MV-4-11 (cell line): ENCODE results near the gene STIM1.

Experiments used
- DNase-seq: peaks from one replicate; lab custom pipeline; 2025; lab: John Stamatoyannopoulos, UW

Gene STIM1

DNA sequence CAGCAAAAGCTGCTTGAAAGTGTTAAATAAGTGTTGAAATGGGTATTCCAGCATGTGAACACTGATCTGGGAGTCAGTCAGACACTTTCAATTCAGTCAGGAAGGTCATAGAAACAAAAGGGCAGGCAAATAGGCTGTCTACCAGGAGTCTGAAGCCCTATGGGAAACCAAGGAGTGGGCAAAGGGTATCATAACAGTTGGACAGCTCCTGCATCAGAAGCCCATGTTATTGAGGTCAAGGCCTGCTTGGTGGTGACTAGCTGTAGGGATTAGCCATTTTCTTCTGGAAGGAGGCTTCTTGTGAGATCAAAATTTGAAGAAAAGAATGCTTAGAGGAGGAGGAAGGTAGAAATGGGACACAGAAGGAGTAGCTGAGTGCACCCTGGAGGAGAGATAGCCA, 97.3 kb downstream of the STIM1 start:
- no peak for DNase-seq

DNA sequence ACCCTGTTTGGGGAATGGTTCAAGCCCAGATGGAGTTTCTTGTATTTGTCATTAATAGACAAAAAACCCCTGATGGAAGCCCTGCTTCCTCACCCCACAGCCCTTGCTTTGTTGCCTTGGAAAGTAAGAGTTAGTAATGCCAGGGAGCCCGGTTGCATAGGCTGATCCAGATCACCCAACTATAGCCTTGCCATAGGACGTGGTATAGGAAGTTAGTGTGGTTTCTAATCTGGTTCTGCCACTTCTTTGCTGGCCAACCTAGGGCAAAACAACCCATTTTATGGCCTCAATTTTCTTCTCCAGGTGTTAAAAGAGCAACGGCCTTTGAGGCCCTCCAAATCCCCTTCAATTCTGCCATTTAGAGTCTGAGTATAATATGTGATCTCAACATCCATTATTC, 97.9 kb downstream of the STIM1 start:
- no peak for DNase-seq

DNA sequence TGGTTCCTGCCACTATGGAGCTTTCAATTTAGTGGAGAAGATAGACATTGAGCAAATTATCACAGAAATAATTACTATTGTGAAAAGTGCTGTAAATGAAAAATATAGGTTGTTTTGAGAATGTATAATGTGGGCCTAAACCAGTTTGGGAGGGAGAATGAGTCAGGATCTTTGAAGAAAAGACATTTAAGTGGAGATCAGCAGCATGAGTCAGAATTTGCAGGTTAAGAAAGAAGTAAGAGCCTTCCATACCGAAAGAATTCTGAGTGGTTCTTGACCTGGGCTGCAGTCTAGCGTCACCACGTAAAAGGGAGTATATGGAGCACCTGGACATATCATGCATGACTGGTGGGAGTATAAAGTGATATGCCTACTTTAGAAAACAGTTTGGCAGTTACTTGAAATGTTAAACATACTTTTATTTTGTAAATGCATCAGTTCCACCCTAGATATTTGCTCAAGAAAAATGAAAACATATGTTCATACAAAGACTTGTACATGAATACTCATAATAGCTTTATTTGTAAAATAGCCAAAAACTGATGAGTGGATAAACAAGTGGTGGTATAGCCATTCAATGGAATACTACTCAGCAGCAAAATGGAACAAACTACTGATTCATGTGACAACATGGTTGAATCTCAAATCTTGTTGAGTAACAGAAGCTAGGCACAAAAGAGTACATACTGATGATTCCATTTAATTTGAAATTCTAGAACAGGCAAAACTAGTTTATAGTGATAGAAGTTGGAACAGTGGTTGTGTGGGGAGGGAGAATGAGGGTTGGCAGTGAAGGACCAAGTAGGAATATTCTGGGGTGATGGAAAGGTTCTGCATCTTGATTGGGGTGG, 99.2 kb downstream of the STIM1 start:
- DNase-seq, result no peak

DNA sequence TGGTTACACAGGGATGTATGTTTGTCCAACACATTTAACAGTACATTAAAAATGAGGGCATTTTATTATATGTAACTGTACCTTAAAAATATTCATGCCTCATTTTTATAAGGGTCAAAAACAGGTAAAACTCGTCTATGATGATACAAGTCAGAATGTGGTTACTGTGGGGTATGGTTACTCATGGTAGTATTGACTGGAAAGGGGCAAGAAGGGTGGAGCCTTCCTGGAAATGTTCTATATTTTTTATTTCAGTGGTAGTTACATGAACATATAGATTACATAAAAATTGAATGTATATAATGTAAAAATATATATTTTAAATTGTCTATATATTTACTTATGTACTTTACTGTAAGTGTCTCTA, 99.8 kb downstream of the STIM1 start:
- no peak for DNase-seq

DNA sequence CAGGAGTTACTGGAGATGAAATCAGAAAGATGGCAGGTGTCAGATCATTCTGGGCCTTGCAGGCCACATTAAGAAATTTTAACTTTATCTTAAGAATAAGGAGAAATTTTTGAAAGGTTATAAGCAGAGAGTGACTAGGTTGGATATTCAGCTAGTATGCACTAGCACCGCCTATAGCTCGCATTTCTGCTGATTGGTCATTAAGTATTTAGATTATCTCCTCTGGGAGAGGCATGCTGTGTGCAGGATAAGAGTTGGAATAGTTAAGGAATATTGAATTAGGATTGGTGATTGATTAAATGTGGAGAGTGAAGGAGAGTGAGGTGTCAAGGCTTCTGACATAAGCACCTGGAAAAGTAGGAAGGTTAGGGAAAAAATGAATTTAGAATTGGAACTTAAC, 100.6 kb downstream of the STIM1 start:
- no peak for DNase-seq

GRCh38 chr11:3956748-3957147, 101.3 kb downstream of the STIM1 start:
- DNase-seq, result no peak

DNA sequence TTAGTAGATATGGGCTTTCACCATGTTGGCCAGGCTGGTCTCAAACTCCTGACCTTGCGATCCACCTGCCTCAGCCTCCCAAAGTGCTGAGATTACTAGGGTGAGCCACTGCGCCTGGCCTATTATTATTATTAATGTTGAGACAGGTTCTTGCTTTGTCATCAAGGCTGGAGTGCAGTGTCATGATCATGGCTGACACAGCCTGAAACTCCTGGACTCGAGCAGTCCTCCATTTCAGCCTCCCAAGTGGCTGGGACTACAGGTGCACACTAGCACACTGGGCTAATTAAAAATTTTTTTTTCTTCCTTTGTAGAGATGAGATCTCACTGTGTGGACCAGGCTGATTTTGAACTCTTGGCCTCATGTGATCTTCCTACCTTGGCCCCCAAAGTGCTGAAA, 102.0 kb downstream of the STIM1 start:
- no peak for DNase-seq

DNA sequence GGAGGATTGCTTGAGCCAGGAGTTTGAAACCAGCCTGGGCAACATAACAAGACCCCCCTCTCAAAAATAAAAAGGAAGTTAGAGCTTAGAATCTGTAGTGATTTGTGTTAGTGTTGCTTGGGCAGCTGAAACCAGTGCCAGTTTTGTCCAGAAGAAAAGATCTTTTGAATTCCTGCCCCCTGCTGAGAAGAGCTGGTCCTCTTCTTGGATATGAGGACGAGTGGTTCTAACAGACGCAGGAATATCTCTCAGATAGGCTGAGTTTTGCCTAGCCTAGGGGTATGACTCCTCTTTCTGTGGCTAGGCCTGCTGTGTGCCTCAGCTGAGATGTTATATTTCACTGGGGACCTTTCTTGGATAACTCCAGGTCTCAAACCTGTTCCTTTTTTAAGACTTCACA, 102.8 kb downstream of the STIM1 start:
- no peak for DNase-seq

DNA sequence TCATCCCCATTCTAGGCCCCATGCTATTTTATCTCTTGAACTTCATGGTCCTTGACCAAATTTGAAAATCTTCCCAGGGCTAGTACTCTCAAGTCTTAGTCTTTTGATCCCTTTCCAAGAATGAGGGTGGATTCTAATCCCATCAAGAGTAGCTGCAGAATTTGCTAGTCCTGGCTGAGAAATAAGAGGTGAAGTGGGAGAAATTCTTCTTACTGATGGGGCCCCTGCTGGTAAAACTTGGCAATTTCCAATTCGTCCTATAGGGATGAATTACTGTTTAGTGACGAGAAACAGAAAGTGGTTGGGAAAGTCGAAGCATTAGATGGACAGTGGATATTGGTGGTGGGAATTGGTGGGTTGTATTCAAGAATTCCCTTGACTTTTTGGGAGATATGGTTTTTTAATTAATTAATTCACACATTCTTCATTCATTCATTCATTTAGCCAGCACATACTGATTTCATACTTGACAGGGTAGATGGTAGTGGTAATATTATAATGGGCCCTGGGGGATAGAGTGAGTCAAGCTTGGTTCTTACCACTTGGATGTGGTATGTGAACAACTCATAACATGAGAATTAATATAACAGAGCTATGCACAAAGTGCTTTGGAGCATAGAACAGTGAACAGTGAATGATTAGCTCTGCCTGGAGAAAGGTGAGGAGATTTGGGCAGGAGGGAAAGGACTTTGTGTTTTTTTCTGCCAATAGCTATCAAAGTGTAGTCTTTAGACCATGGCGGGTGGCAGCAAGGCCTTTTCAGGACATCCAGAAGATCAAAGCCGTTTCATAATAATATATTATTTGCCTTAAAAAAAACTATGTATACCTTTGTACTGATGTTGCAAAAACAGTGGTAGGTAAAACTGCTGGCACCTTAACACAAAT, 103.8 kb downstream of the STIM1 start:
- no peak for DNase-seq

DNA sequence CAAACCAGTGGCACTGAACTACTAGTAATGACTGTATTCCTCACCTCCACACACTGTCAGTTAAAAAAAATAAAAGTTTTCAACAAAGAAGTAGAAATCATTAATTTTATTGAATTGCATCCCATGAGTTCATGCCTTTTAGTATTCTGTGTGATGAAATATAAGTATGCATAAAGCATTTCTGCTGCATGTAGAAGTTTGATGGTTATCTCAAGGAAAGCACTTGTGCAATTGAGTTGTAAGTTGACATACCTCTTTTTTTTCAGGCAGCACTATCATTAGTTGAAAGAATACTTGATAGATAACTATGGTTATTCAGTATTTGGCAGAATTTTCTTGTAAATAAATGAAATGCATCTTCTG, 104.4 kb downstream of the STIM1 start:
- DNase-seq, result no peak

- no peak for DNase-seq
Observed at GRCh38 chr11:3962406-3962840, 107.0 kb downstream of the STIM1 start.

DNA sequence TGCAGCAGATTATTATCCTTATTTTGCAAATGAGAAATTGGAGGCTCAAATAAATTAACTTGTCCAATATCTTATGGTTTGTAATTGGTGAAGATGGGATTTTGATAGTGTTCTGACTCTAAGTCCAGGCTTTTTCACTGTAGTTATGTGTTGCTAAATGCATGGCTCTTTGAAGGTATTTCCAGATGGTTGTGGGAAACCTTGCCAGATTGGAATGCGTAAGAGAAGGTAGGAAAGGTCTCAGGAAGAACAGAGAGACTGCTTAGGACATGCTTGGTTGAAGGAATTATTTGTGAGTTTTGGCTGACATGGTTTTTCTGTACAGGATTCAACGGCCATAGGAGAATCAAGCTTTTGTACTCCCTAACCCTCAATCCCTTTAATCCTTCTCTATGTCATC, 108.6 kb downstream of the STIM1 start:
- DNase-seq, result no peak

DNA sequence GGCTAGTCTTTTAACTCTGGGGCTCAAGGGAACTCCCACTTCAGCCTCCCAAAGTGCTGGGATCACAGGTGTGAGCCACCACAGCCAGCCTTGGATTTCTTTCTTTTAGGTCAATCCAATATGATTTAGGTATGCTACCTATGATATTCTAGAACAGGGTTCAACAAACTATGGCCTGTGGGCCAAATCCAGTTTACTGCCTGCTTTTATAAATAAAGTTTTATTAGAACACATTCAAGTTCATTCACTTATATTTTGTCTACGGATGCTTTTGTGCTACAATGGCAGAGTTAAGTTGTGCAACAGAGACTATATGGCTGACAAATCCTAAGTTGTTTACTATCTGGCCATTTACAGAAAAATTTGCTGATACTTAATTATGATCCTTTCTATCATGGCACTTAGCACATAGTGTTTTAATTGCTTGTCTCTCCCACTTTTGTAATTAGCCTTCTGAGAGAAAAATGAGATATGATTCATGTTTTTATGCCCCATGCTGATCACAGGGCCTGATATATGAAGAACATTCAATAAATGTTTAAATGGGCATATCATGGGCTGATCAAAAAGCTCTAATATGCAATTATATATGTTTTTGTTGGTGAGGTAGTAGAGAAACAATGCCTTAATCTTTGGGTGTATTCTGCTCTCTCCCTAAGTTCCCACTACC, 109.6 kb downstream of the STIM1 start:
- no peak for DNase-seq

DNA sequence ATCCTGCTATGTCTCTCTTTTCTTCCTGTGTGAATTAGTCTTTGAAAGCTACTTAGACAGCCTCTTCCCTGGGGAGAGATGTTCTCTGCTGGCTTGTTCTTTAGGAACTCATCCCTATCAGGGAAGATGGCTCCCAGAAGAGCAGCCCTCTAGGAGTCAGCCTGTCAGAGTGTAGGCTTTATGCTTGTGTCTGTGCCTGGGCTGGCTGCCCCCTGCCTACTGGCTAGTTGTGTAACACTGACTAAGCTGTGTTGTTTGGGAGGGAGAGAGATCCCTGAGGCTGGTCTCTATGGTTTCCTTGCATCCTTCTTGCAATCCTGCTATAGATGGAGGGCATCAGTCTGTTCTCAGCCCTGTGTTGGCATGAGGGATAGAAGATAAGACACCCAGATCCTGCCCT, 112.2 kb downstream of the STIM1 start:
- DNase-seq, result no peak

- no peak for DNase-seq
Observed at GRCh38 chr11:3969200-3969599, 113.7 kb downstream of the STIM1 start.

GRCh38 chr11:3969613-3970012, 114.1 kb downstream of the STIM1 start:
- peak; percentile 19 for DNase-seq

DNA sequence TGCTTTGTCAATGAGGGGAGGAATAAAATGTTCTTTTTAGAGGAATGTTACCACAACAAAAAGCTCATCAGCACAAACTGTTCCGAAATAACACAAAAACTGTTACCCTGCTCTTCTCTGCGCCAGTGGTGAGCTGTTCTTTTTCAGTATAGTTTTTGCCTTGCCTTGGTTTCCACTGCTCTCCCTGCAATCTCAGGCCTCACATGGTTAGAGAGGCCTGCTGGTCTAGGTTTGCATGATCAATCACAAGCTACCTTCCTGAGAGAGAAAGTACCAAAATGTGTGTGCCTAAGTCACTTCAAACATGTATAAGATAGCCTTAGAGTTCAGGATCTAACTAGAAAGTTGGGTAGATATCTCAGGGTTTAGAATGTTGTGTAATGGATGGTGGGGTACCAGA, 114.6 kb downstream of the STIM1 start:
- no peak for DNase-seq

- DNase-seq, result peak; percentile 5
Observed at GRCh38 chr11:3971756-3972404, 116.4 kb downstream of the STIM1 start.

GRCh38 chr11:3972431-3972830, 117.0 kb downstream of the STIM1 start:
- DNase-seq, result no peak

DNA sequence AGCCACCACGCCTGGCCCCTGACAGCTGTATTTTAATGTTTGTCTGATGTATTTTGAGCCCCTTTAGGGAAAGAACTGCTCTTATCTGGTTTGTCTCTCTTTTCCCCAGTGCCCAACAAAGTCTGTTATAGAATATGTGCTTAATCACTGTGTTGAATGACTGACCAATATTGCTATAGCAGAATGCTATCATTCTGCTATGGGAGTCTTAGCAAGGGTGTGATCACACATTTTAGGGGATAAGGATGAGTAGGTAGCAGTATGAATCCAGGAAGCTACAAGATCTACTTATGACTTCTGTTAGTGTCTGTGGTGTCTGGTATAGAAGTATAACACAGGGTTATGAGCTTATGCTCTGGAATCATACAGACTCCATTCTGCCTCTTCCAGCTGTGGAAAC, 121.6 kb downstream of the STIM1 start:
- no peak for DNase-seq

GRCh38 chr11:3981084-3981633, 125.7 kb downstream of the STIM1 start:
- no peak for DNase-seq

DNA sequence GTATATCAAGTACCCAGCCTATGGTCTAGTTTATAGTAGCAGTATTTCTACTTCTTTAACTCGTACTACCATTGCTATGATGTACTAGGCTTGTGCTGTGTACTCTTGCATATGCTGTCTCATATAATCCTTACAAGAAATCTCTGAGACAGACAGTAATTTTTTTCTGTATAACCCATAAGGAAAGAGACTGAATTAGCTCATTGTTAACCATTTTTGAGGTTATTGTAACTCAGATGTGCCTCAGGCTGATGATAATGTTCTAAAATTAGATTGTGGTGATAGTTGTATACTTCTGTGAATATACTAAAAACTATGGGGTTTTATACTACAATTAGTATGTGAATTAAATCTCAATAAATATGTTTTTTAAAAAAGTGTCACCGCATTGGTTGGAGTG, 127.0 kb downstream of the STIM1 start:
- no peak for DNase-seq
